PC-3 (cell line): ENCODE data around the gene HEATR5B.

ENCODE experiments used
- EZH2 ChIP-seq: fragments of 300-600 bp; sonication (generic); IDR thresholded peaks from one replicate; pipeline ENCODE4 v1.6.1; 2017; ENCODE audit warnings: antibody characterized with exemption, mild to moderate bottlenecking, low read length; ENCODE audit not compliant: unreplicated experiment
- EZH2phosphoT487 ChIP-seq: fragments of 300-600 bp; sonication (generic); IDR thresholded peaks from 2 replicates; pipeline ENCODE4 v1.6.1; 2018; ENCODE audit warnings: mild to moderate bottlenecking, antibody characterized with exemption, low read length, borderline replicate concordance
- TF ChIP-seq, protein P1 (sequence below): fragments of 300-600 bp; sonication (generic); conservative IDR thresholded peaks from 2 replicates; pipeline ENCODE4 v1.5.1; 2017; ENCODE audit warnings: antibody characterized with exemption, low read depth, mild to moderate bottlenecking, low read length

DNA sequence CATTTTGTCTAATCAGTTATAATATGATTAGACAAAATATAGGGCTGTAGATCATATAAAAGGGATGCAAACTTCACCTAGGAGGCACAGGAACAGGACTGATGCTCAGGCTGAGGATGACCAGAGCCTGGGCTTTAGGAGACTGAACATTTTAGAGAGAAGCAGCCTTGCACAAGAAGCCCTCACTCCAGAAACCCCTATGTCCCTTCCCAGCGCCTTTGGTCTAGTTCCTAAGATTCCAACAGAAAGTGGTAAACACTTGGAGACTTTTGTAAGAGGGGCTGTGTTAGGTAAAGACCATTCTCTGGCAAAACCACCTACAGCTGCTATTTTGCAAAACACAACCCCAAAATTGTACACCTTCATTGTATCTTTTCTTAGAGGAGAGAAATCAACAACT is 33.4 kb upstream of the HEATR5B start:
- TF ChIP-seq, protein P1, sequence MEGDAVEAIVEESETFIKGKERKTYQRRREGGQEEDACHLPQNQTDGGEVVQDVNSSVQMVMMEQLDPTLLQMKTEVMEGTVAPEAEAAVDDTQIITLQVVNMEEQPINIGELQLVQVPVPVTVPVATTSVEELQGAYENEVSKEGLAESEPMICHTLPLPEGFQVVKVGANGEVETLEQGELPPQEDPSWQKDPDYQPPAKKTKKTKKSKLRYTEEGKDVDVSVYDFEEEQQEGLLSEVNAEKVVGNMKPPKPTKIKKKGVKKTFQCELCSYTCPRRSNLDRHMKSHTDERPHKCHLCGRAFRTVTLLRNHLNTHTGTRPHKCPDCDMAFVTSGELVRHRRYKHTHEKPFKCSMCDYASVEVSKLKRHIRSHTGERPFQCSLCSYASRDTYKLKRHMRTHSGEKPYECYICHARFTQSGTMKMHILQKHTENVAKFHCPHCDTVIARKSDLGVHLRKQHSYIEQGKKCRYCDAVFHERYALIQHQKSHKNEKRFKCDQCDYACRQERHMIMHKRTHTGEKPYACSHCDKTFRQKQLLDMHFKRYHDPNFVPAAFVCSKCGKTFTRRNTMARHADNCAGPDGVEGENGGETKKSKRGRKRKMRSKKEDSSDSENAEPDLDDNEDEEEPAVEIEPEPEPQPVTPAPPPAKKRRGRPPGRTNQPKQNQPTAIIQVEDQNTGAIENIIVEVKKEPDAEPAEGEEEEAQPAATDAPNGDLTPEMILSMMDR: no peak
- TF ChIP-seq EZH2 (no peak), EZH2phosphoT487 (no peak)
